Duodenal mucosa (tissue), 2 donors: ENCODE data around the gene EVI2B.
"Not testable (repeated sequence)": the region's sequence is repeated elsewhere in the genome, so short reads cannot be mapped to it uniquely, and the experiment has no call there.

Experiments used
- H3K27ac ChIP-seq: one replicate; pipeline ENCODE4 v1.7.0; 2013; ENCODE audit warnings: low read depth, low read length
- H3K27me3 ChIP-seq, 2 donors: one replicate each; pipeline ENCODE4 v1.7.0; 2013; ENCODE audit warnings: low read length in 2 of 2, control low read depth in 1 of 2; ENCODE audit not compliant: insufficient read depth in 2 of 2, control insufficient read depth in 1 of 2
- H3K36me3 ChIP-seq, 2 donors: one replicate each; pipeline ENCODE4 v1.7.0; 2013; ENCODE audit warnings: low read length in 2 of 2, control low read depth in 1 of 2; ENCODE audit not compliant: insufficient read depth in 2 of 2, control insufficient read depth in 1 of 2
- H3K4me1 ChIP-seq, 2 donors: one replicate each; pipeline ENCODE4 v1.7.0; 2013; ENCODE audit warnings: low read length in 2 of 2, control low read depth in 1 of 2; ENCODE audit not compliant: insufficient read depth in 2 of 2, control insufficient read depth in 1 of 2
- H3K4me3 ChIP-seq, 2 donors: one replicate each; pipeline ENCODE4 v1.7.0; 2013; ENCODE audit warnings: low read length in 2 of 2, low read depth in 1 of 2
- H3K9ac ChIP-seq, 2 donors: one replicate each; pipeline ENCODE4 v1.7.0; 2013; ENCODE audit warnings: low read length in 2 of 2, low read depth in 1 of 2
- H3K9me3 ChIP-seq, 2 donors: one replicate each; pipeline ENCODE4 v1.7.0; 2013; ENCODE audit warnings: low read length in 2 of 2, control low read depth in 1 of 2; ENCODE audit not compliant: control insufficient read depth in 1 of 2

Gene EVI2B

GRCh38 chr17:31313982-31314781 is at the start of gene EVI2B:
Gene EVI2B (minus strand): TSS chr17:31314054. CDS start chr17:31305609, 8,445 bp downstream.
- Histone ChIP-seq H3K9ac (peak within 1 kb of the TSS in 1 of 2 donors; percentile 48), H3K4me3 (peak within 1 kb of the TSS; percentile 20 to 48), H3K36me3 (no peaks in the 10 kb centered on the region), H3K4me1 (peaks cover 3 to 19% of the 10 kb centered on the region in 2 donors), H3K27me3 (no peaks in the 10 kb centered on the region), H3K27ac (peak within 1 kb of the TSS; percentile 28), H3K9me3 (no peaks in the 10 kb centered on the region)

- H3K4me1 ChIP-seq, result peaks cover 0 to 14% of the 10 kb centered on the region in 2 donors
- no peak overlapping the region for H3K4me3 ChIP-seq
- H3K27ac ChIP-seq, result no peak overlapping the region
- H3K9me3 ChIP-seq, result no peaks in the 10 kb centered on the region
- no peak overlapping the region for H3K9ac ChIP-seq
- peaks cover 0 to 46% of the 10 kb centered on the region in 2 donors for H3K36me3 ChIP-seq
- H3K27me3 ChIP-seq, result no peaks in the 10 kb centered on the region
Observed at GRCh38 chr17:31357839-31358394, 44.1 kb upstream of the EVI2B start.

- Histone ChIP-seq H3K4me1 (peaks cover 0 to 14% of the 10 kb centered on the region in 2 donors), H3K36me3 (peaks cover 0 to 48% of the 10 kb centered on the region in 2 donors), H3K4me3 (no peak overlapping the region), H3K27me3 (no peaks in the 10 kb centered on the region), H3K27ac (no peak overlapping the region), H3K9me3 (no peaks in the 10 kb centered on the region), H3K9ac (no peak overlapping the region)
Observed at GRCh38 chr17:31357091-31357490, 43.2 kb upstream of the EVI2B start.

- no peak overlapping the region for H3K4me3 ChIP-seq
- H3K27ac ChIP-seq, result no peak overlapping the region
- no peak overlapping the region for H3K9ac ChIP-seq
- H3K9me3 ChIP-seq, result no peaks in the 10 kb centered on the region
- peaks cover 0 to 14% of the 10 kb centered on the region in 2 donors for H3K4me1 ChIP-seq
- peaks cover 0 to 43% of the 10 kb centered on the region in 2 donors for H3K36me3 ChIP-seq
- no peaks in the 10 kb centered on the region for H3K27me3 ChIP-seq
Observed at GRCh38 chr17:31355935-31356334, 42.1 kb upstream of the EVI2B start.

GRCh38 chr17:31349454-31349853 is 35.6 kb upstream of the EVI2B start:
- Histone ChIP-seq H3K36me3 (peaks cover 0 to 33% of the 10 kb centered on the region in 2 donors), H3K27ac (no peak overlapping the region), H3K9ac (no peak overlapping the region), H3K27me3 (no peaks in the 10 kb centered on the region), H3K9me3 (no peaks in the 10 kb centered on the region), H3K4me3 (no peak overlapping the region), H3K4me1 (no peaks in the 10 kb centered on the region)

GRCh38 chr17:31345191-31345747 is 31.4 kb upstream of the EVI2B start:
- H3K9me3 ChIP-seq, H3K4me3 ChIP-seq, H3K4me1 ChIP-seq, H3K27me3 ChIP-seq, H3K9ac ChIP-seq, H3K27ac ChIP-seq: not testable (repeated sequence)
- peaks cover 0 to 33% of the 10 kb centered on the region in 2 donors for H3K36me3 ChIP-seq

- Histone ChIP-seq H3K9me3 (no peaks in the 10 kb centered on the region), H3K9ac (no peak overlapping the region), H3K4me1 (no peaks in the 10 kb centered on the region), H3K4me3 (no peak overlapping the region), H3K27me3 (no peaks in the 10 kb centered on the region), H3K27ac (no peak overlapping the region), H3K36me3 (peaks cover 0 to 42% of the 10 kb centered on the region in 2 donors)
Observed at GRCh38 chr17:31339906-31340661, 26.2 kb upstream of the EVI2B start.

GRCh38 chr17:31329221-31329620 is 15.4 kb upstream of the EVI2B start:
- H3K9ac ChIP-seq, result no peak overlapping the region
- no peaks in the 10 kb centered on the region for H3K9me3 ChIP-seq
- H3K27me3 ChIP-seq, result no peaks in the 10 kb centered on the region
- no peak overlapping the region for H3K4me3 ChIP-seq
- no peak overlapping the region for H3K27ac ChIP-seq
- H3K36me3 ChIP-seq, result peaks cover 10 to 20% of the 10 kb centered on the region in 2 donors
- no peaks in the 10 kb centered on the region for H3K4me1 ChIP-seq

GRCh38 chr17:31328160-31328535 is 14.3 kb upstream of the EVI2B start:
- no peaks in the 10 kb centered on the region for H3K9me3 ChIP-seq
- H3K36me3 ChIP-seq, result peaks cover 10 to 20% of the 10 kb centered on the region in 2 donors
- H3K27ac ChIP-seq, result no peak overlapping the region
- H3K4me1 ChIP-seq, result no peaks in the 10 kb centered on the region
- no peak overlapping the region for H3K4me3 ChIP-seq
- no peak overlapping the region for H3K9ac ChIP-seq
- no peaks in the 10 kb centered on the region for H3K27me3 ChIP-seq
